K562 (cell line): Measurements from ENCODE around the gene SAFB. TPM values are rescaled to one million over a fixed set of nuclear protein-coding genes. Genes with fewer than 3 reads are reported as not detected.
A peak's percentile ranks its signal among the peaks of the same experiment; 100 is the strongest.

Experiments used
- ARHGAP35 ChIP-seq: fragments of 450-650 bp; IDR thresholded peaks from 2 replicates; pipeline ENCODE4 v1.6.1; 2018; ENCODE audit not compliant: partially characterized antibody
- CBFA2T3 ChIP-seq: fragments of 450-650 bp; IDR thresholded peaks from 2 replicates; pipeline ENCODE4 v1.6.1; 2017
- GABPB1 ChIP-seq: sonication (generic); formaldehyde crosslinking; IDR thresholded peaks from 2 replicates; pipeline ENCODE4 v1.8.0; 2022; ENCODE audit warnings: mild to moderate bottlenecking, missing genetic modification reagents
- IFI16 ChIP-seq: fragments of 250-450 bp; sonication (Bioruptor Pico); IDR thresholded peaks from 2 replicates; pipeline ENCODE4 v2.1.2; 2022; ENCODE audit warnings: mild to moderate bottlenecking, inconsistent platforms
- MBD2 ChIP-seq: sonication (generic); IDR thresholded peaks from 2 replicates; pipeline ENCODE4 v1.6.1; 2016; ENCODE audit warnings: low read depth, borderline replicate concordance
- MEIS2 ChIP-seq: fragments of 450-650 bp; IDR thresholded peaks from 2 replicates; pipeline ENCODE4 v1.6.1; 2014; ENCODE audit warnings: mild to moderate bottlenecking; ENCODE audit not compliant: partially characterized antibody
- RBBP5 ChIP-seq: fragments of 200-600 bp; sonication (generic); IDR thresholded peaks from 2 replicates; pipeline ENCODE4 v1.6.1; 2012; ENCODE audit warnings: borderline replicate concordance, mild to moderate bottlenecking, low read length, control low read depth, inconsistent platforms; ENCODE audit not compliant: insufficient read depth, poor library complexity, severe bottlenecking
- SNIP1 ChIP-seq: fragments of 450-650 bp; IDR thresholded peaks from 2 replicates; pipeline ENCODE4 v1.7.1; 2017; ENCODE audit warnings: low read depth, mild to moderate bottlenecking
- STAG1 ChIP-seq: sonication (generic); formaldehyde crosslinking; IDR thresholded peaks from 2 replicates; pipeline ENCODE4 v1.5.0; 2020; ENCODE audit warnings: missing genetic modification reagents, borderline replicate concordance
- TFAM ChIP-seq: fragments of 250-450 bp; sonication (Bioruptor Pico); conservative IDR thresholded peaks from 2 replicates; pipeline ENCODE4 v1.5.0; 2021; ENCODE audit warnings: mild to moderate bottlenecking, moderate library complexity
- TSC22D4 ChIP-seq: fragments of 450-650 bp; IDR thresholded peaks from 2 replicates; pipeline ENCODE4 v1.6.1; 2016; ENCODE audit warnings: missing genetic modification characterization, missing biosample characterization, control low read depth
- ZBTB8A ChIP-seq: fragments of 450-650 bp; IDR thresholded peaks from 2 replicates; pipeline ENCODE4 v1.6.1; 2018; ENCODE audit warnings: mild to moderate bottlenecking, moderate library complexity; ENCODE audit not compliant: partially characterized antibody
- ZKSCAN3 ChIP-seq: fragments of 250-450 bp; sonication (Bioruptor Pico); IDR thresholded peaks from 2 replicates; pipeline ENCODE4 v1.4.0; 2020
- ZNF77 ChIP-seq: fragments of 250-450 bp; sonication (Bioruptor Pico); IDR thresholded peaks from 2 replicates; pipeline ENCODE4 v1.5.0; 2020
- polyA plus RNA-seq, 8 experiments: library from polyadenylated mRNA; depleted of rRNA in 4 of 8; stranded (reverse) in 5 of 8; unstranded in 3 of 8; fragments of >200 nt; fragmentation: Nextera tagmentation in 2 of 8; fragmentation: Illumina TruSeq in 1 of 8; extraction: Ambion mirVana in 2 of 8; extraction: Trizol in 1 of 8; gene quantifications; 2 replicates each; pipeline versions ENCODE4 v1.2.1 to v1.2.3, GENCODE V29; 2011 to 2014; ENCODE audit warnings: inconsistent platforms in 1 of 8, missing spikeins in 1 of 8
- total RNA-seq, 7 experiments: library from RNA; depleted of rRNA in 6 of 7; stranded (reverse); fragments of >200 nt in 6 of 7; fragmentation: Illumina TruSeq in 2 of 7; extraction: Trizol in 2 of 7; gene quantifications; 2 replicates each; pipeline versions ENCODE4 v1.2.1 to v1.2.3, GENCODE V29; 2011 to 2021; ENCODE audit warnings: low replicate concordance in 1 of 7
- TF ChIP-seq, protein P1 (sequence below): IDR thresholded peaks from 3 replicates; pipeline ENCODE4 v1.6.1; 2011; ENCODE audit warnings: borderline replicate concordance, mild to moderate bottlenecking; ENCODE audit not compliant: insufficient read length, insufficient read depth
- TF ChIP-seq, protein P2 (sequence below): fragments of 250-450 bp; sonication (Bioruptor Pico); IDR thresholded peaks from 2 replicates; pipeline ENCODE4 v1.5.0; 2022; ENCODE audit warnings: mild to moderate bottlenecking
- TF ChIP-seq, protein P3 (sequence below): fragments of 450-650 bp; IDR thresholded peaks from 2 replicates; pipeline ENCODE4 v1.6.1; 2017; ENCODE audit warnings: antibody characterized with exemption, mild to moderate bottlenecking
- TF ChIP-seq, protein P4 (sequence below): sonication (generic); formaldehyde crosslinking; IDR thresholded peaks from 2 replicates; pipeline ENCODE4 v1.8.0; 2022; ENCODE audit warnings: missing genetic modification reagents, mild to moderate bottlenecking, borderline replicate concordance

Gene SAFB
- total and polyA plus RNA-seq, 9 of the 15 experiments (the other 6 are each of a cell fraction or from before 2014, with no cell fraction given) = 1.1 to 151 (median 83.1) TPM

DNA sequence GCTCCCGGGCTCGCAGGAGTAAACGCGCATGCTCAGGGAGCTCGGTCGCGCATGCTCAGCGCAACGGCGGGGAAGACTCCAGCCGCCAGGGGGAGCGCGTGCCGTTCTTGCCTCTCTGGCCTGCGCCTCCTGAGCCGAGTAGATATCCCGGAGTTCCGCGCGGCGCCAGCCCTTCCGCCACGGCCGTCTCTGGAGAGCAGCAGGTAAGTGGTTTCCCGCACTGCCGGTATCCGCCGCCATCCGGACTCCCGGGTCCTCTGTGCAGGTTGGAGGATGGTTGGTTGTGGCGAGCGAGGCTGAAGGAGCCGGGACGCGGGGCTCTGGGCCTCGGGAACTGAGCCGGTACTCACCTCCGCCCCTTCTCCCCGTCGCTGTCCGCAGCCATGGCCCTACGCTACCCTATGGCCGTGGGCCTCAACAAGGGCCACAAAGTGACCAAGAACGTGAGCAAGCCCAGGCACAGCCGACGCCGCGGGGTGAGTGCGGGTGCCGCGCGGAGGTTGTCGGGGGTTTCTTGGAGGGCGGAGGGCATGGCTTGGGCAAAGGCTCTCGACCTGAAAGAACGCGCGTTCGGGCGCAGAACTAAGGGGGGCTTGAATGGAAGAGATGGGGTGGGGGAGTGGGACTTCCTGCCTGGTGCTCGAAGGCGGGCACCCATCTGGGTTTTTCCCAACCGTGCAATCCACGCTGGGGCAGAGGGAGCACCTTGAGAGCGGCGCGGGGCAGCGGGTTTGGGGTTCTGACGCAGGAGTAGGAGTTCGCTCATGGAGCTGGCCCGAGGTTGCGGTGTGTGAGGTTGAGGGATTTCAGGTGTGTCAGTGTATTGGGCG is 67.5 kb downstream of the SAFB start, which contains the start of gene RPL36 (continued):
- TF ChIP-seq MBD2 (peak; percentile 88), GABPB1 (peak; percentile 88), STAG1 (no peak), CBFA2T3 (peak; percentile 19; the same call in 1 of the 2 replicates), ZKSCAN3 (CRISPR knock-in tag) (no peak), ZBTB8A (no peak), SNIP1 (peak; percentile 90), MEIS2 (peak; percentile 99), TSC22D4 (tag) (no peak), IFI16 (CRISPR knock-in tag) (no peak), TFAM (CRISPR knock-in tag) (no peak), ZNF77 (CRISPR knock-in tag) (no peak), ARHGAP35 (peak; percentile 25), RBBP5 (peak; percentile 100)
- TF ChIP-seq, protein P1, sequence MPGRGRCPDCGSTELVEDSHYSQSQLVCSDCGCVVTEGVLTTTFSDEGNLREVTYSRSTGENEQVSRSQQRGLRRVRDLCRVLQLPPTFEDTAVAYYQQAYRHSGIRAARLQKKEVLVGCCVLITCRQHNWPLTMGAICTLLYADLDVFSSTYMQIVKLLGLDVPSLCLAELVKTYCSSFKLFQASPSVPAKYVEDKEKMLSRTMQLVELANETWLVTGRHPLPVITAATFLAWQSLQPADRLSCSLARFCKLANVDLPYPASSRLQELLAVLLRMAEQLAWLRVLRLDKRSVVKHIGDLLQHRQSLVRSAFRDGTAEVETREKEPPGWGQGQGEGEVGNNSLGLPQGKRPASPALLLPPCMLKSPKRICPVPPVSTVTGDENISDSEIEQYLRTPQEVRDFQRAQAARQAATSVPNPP = no peak
- TF ChIP-seq, protein P2, sequence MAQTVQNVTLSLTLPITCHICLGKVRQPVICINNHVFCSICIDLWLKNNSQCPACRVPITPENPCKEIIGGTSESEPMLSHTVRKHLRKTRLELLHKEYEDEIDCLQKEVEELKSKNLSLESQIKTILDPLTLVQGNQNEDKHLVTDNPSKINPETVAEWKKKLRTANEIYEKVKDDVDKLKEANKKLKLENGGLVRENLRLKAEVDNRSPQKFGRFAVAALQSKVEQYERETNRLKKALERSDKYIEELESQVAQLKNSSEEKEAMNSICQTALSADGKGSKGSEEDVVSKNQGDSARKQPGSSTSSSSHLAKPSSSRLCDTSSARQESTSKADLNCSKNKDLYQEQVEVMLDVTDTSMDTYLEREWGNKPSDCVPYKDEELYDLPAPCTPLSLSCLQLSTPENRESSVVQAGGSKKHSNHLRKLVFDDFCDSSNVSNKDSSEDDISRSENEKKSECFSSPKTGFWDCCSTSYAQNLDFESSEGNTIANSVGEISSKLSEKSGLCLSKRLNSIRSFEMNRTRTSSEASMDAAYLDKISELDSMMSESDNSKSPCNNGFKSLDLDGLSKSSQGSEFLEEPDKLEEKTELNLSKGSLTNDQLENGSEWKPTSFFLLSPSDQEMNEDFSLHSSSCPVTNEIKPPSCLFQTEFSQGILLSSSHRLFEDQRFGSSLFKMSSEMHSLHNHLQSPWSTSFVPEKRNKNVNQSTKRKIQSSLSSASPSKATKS (CRISPR knock-in tag) = no peak
- TF ChIP-seq, protein P3, sequence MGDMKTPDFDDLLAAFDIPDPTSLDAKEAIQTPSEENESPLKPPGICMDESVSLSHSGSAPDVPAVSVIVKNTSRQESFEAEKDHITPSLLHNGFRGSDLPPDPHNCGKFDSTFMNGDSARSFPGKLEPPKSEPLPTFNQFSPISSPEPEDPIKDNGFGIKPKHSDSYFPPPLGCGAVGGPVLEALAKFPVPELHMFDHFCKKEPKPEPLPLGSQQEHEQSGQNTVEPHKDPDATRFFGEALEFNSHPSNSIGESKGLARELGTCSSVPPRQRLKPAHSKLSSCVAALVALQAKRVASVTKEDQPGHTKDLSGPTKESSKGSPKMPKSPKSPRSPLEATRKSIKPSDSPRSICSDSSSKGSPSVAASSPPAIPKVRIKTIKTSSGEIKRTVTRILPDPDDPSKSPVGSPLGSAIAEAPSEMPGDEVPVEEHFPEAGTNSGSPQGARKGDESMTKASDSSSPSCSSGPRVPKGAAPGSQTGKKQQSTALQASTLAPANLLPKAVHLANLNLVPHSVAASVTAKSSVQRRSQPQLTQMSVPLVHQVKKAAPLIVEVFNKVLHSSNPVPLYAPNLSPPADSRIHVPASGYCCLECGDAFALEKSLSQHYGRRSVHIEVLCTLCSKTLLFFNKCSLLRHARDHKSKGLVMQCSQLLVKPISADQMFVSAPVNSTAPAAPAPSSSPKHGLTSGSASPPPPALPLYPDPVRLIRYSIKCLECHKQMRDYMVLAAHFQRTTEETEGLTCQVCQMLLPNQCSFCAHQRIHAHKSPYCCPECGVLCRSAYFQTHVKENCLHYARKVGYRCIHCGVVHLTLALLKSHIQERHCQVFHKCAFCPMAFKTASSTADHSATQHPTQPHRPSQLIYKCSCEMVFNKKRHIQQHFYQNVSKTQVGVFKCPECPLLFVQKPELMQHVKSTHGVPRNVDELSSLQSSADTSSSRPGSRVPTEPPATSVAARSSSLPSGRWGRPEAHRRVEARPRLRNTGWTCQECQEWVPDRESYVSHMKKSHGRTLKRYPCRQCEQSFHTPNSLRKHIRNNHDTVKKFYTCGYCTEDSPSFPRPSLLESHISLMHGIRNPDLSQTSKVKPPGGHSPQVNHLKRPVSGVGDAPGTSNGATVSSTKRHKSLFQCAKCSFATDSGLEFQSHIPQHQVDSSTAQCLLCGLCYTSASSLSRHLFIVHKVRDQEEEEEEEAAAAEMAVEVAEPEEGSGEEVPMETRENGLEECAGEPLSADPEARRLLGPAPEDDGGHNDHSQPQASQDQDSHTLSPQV = peak; percentile 73
- TF ChIP-seq, protein P4, sequence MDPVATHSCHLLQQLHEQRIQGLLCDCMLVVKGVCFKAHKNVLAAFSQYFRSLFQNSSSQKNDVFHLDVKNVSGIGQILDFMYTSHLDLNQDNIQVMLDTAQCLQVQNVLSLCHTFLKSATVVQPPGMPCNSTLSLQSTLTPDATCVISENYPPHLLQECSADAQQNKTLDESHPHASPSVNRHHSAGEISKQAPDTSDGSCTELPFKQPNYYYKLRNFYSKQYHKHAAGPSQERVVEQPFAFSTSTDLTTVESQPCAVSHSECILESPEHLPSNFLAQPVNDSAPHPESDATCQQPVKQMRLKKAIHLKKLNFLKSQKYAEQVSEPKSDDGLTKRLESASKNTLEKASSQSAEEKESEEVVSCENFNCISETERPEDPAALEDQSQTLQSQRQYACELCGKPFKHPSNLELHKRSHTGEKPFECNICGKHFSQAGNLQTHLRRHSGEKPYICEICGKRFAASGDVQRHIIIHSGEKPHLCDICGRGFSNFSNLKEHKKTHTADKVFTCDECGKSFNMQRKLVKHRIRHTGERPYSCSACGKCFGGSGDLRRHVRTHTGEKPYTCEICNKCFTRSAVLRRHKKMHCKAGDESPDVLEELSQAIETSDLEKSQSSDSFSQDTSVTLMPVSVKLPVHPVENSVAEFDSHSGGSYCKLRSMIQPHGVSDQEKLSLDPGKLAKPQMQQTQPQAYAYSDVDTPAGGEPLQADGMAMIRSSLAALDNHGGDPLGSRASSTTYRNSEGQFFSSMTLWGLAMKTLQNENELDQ (CRISPR knock-in tag) = 0 out of 2 replicates have a peak, but pooled peaks have one; percentile 27
